Raji (cell line): ENCODE measurements around the gene ST7.

Experiments used
- POLR2A ChIP-seq: IDR thresholded peaks from 2 replicates; pipeline ENCODE4 v1.6.1; 2011; ENCODE audit warnings: low read depth, low read length, control low read depth; ENCODE audit not compliant: insufficient read depth

Gene ST7

DNA sequence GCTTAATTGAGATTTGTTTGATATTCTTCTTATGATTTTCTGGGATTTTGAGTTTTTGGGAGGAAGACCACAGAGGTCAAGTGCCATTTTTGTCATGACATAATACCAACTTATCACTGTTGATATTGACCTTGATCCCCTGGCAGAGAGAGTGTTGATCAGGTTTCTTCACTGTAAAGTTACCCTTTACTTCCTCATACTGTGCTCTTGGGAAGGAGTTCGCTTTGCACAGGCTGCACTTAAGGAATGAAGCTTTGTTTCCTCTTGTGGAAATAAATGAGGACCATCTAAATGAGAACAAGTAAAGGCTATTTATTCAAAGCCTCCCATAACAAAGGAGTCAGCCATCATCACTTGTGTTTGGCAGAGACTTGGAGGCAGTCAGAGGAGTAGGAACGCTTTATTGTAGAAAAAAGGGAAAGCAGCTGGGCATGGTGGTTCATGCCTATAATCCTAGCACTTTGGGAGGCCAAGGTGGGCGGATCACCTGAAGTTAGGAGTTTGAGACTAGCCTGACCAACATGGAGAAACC, 16.1 kb downstream of the ST7 start:
- no peak for TF ChIP-seq POLR2A

DNA sequence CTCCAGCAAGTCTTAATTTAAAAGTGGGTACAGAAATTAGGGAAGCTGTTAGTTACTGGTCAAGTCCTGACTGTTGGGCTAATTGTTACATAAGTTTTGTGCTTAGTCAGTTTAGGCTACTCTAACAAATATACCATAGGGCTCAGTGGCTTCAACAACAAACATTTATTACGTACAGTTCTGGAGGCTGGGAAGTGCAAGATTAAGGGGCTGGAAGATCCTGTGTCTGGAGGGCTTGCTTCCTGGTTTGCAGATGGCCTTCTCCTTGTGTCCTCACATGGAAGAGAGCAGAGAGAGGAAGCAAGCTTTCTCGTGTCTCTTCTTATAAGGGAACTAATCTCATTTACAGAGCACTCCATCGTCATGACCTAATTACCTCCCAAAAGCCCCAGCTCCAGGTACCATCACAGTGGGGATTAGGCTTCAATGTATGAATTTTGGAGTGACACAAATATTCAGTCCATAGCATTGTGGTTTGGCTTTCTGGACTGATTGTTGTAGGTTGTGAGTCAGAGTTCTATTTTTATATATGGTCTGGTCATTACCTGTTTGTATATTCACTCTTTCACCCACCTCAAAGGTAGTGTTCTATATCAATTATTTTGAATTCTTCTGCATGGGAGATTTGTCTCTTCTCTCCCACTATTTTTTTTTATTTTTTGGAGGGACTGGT, 17.1 kb downstream of the ST7 start:
- no peak for TF ChIP-seq POLR2A

- no peak for TF ChIP-seq POLR2A
Measured at GRCh38 chr7:116971869-116972268, 18.6 kb downstream of the ST7 start.

GRCh38 chr7:116977172-116977571, 23.9 kb downstream of the ST7 start:
- no peak for TF ChIP-seq POLR2A

GRCh38 chr7:116978006-116978405, 24.7 kb downstream of the ST7 start:
- no peak for TF ChIP-seq POLR2A

- TF ChIP-seq POLR2A, result no peak
Measured at GRCh38 chr7:116979430-116979829, 26.1 kb downstream of the ST7 start.

GRCh38 chr7:116980354-116980753, 27.1 kb downstream of the ST7 start:
- TF ChIP-seq POLR2A, result no peak

DNA sequence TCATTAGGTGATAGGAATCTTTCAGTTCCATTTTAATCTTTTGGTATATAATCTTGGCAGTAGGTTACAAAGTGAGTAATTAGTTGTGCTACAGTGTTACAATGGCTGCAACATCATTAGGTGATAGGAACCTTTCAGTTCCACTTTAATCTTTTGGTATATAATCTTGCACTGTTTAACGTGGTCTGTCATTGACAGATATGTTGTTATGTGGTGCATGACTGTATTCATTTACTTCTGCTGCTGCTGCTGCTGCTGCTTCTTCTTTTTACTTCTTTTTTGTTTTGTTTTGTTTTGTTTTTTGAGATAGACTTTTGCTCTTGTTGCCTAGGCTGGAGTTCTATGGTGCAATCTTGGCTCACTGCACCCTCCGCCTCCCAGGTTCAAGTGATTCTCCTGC, 28.6 kb downstream of the ST7 start:
- no peak for TF ChIP-seq POLR2A

GRCh38 chr7:116984511-116984910, 31.2 kb downstream of the ST7 start:
- no peak for TF ChIP-seq POLR2A

- no peak for TF ChIP-seq POLR2A
Measured at GRCh38 chr7:116984917-116985316, 31.6 kb downstream of the ST7 start.

DNA sequence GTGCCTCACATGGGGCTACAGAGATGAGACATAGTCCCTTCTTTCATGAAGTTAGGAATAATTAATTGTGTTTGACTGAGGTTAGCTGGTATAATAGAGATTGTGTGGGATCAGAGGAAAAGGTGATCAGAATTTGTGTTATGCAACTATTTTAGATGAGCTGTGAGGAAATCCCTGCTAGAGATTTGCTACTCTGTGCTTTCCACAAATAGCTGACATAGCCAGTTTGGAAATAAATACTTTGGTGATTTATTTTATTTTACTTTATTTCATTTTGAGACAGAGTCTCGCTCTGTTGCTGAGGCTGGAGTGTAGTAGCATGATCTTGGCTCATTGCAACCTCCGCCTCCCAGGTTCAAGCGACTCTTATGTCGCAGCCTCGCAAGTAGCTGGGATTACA, 32.3 kb downstream of the ST7 start:
- no peak for TF ChIP-seq POLR2A

DNA sequence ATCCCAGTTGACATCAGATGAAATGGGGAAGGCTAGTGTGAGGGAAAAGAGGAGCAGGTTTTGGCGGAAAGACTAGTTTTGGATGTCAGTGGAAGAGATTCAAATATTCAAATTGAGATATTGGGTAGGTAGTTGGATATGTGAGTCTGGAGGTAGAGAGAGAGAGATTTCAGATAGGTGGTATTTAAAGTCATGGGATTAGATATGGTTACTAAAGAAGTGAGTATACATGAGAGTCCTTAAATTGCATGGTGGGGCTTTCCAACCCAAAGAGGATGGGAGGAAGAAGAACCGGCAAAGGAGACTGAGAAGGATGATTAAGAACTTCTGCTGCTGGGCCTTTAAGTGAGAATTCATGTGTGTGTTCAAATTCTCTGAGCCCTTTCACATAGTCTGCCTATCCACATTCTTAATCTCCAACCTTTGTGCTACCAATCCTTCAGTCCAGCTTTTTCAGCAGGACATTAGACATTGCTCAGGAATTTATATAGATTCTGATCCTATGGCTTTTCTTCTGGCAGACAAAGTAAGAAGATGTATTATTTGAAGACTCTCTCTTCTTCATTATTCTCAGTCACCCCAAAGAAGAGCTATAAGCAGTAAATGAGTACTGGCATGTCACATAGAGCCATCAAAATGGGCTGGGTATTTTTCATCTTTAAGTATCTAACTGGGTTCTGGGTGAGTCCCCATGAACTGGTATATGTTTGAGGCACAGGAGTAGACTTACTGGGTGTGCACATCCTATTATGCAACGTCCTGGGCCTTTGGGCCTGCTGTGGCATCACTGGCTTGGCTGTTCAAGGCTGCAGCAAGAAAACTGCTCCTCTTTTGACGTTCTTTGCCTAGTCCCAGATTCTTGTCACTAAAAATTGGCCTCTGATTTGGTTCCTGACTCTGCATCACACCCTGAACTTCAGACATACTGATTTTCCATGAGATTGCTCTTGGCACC, 33.6 kb downstream of the ST7 start:
- TF ChIP-seq POLR2A, result no peak

DNA sequence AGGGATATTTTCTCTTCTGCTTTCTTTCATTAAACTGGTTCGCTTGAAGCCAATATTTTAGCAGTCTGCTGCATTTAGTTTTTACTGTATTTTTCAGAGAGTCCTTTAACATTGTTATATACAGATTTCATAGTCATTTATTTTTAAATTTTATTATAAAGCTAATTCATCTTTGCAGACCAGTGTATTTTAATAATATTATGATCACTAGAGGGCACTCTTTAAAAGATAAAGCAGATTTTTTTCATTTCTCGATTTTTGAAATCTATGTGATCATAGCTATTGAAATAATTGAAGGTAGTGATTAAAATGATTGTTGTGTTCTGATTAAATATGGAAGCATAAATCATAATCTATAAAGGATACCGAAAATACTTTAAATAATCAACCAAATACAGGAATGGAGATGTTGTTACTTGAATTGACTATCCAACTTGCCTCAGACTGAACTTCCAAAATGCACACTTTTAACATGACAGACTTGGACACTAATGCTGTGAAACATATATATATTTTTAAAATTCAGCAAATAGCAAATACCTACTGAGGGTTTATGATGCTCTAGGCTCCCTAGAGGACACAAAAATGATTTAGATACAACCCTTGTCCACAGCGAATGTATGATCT, 35.2 kb downstream of the ST7 start:
- no peak for TF ChIP-seq POLR2A

- no peak for TF ChIP-seq POLR2A
Measured at GRCh38 chr7:116990056-116990455, 36.8 kb downstream of the ST7 start.

DNA sequence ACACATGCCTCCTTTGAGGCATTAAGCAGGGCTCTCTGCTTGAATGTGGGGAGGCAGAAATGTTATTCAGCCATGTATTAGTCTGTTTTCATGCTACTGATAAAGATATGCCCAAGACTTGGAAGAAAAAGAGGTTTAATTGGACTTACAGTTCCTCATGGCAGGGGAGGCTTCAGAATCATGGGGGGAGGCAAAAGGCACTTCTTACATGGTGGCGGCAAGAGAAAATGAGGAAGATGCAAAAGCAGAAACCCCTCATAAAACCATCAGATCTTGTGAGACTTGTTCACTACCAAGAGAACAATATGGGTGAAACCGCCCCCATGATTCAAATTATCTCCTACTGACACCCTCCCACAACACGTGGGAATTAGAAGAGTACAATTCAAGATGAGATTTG, 37.9 kb downstream of the ST7 start:
- no peak for TF ChIP-seq POLR2A
